DMS153 treated with DMSO at 0.1 percent for 48 hours (cell line): ENCODE data around the gene MLXIP.
"Not testable (repeated sequence)": the region's sequence is repeated elsewhere in the genome, so short reads cannot be mapped to it uniquely, and the experiment has no call there.

Source experiments
- DNase-seq: peaks from one replicate; lab custom pipeline; 2025; ENCODE audit not compliant: unreplicated experiment; lab: John Stamatoyannopoulos, UW

MLXIP gene

DNA sequence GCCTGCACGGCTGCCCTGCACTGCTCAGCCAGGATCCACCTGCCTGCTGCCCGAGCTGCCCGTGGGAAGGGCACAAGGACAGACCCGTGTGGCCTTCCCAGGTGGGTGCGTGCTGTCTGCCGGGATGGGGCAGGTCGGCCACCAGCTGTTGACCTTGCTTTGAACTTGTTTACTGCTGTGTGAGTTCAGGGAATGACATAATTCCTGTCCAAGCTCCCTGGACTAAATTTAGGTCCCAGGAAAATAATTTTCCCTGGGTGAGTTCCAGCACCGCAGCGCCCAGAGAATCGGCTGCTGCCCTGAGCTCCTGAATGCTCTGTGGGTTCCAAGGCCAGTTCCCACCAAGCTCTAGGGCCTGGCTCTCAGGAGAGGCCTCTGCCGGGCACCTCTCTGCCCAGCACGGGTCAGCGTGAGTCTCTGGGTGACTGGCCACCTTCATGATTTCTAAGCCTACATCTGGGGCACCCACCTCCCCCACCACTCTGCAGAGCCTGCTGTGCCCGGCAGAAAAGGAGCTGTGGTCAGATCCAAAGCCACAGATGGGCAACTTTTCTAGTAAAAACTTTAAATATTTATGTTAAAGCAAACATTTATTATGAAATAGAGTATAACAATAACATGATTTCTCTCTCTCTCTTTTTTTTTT, 27.2 kb upstream of the MLXIP start:
- DNase-seq, result no peak

DNA sequence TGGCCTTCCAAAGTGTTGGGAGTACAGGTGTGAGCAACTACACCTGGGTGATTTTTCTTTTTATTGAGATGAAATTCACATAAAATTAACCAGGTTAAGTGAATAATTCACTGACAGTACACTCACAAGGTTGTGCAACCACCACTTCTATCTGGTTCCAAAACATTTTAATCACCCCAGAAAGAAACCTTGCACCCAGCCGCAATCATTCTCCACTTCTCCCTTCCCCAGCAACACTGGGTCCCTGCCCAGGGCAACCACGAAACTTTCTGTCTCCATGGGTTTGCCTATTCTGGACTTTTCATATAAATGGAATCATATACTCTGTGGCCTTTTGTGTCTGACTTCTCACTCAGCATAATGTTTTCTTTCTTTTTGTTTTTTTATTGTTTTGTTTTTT, 26.3 kb upstream of the MLXIP start:
- DNase-seq, result no peak

DNA sequence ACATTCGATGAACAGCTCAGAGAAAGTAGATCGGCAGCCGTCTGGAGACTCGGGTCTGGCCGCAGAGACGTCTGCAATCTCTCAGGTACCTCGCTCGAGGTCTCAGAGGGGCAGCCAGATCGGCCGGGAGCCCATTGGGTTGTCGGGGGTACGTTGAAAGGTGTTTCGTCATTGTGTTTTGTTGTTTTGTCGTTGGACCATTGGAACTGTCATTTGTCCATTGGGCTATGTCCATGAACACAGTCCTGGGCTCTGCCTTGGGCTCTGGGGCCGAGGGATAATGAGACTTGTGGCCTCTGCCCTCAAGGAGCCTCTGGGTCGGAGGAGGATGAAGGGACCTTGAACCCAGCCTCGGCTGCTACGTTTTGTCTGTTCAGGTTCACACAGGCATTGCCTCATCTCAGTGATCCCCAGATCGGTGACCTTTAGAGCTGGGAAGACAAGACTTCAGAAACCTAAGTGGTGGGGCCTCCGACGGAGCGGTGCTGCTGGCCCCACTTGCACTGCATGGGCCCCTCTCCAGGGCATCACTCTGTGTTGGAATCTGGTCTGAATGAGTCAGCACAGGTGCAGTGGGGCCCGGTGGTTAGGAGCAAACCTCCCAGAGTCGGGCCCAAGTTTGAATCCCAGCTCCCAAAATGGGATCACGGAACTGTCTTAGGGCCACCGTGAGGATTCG, 23.6 kb upstream of the MLXIP start:
- DNase-seq, result no peak

DNA sequence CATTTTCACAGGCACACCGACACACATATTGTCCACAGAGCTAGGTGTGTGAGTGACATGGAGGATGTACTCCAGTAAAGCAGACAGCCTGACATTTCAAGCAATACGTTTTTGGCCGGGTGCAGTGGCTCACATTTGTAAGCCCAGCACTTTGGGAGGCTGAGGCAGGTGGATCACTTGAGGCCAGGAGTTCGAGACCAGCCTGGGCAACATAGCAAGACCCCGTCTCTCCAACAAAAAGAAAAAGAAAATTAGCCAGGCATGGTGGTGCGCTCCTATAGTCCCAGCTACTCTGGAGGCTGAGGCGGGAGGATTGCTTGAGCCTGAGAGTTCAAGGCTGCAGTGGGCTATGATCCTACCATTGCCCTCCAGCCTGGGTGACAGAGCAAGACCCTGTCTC, 22.1 kb upstream of the MLXIP start:
- DNase-seq, result not testable (repeated sequence)

DNA sequence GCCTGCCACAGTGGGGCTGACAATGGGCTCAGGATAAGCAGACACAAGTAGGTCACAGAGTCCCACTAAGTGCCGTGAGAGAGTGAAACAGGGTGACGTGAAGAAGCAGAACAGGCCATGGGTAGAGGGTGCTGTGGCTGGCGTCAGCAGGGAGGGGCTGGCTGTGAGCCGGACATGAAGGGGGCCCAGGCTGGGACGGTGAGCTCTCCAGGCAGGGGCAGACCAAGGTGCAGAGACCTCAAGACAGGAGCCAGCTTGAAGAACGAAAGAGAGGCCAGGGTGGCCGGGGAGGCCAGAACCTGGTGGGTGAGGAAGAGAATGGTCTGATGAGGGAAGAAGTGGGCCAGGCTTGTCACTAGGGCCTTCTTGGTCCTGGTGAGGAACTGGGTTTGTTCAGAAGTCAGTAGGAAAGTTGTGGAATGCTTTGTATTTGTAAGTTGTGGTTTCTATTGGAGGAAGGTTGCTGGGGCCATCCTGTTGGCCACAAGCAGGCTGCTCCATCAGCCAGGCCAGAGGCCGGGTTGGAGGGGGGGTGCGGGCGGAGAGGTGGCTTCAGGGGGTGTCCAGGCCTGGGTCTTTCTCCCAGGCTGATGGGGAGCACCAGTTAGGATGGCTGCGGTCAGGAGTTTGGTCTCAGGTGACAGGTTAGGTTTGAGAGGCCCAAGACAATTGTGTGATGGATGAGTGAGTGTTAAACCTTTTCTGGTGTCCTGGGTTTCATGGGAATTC, 21.4 kb upstream of the MLXIP start:
- no peak for DNase-seq

DNA sequence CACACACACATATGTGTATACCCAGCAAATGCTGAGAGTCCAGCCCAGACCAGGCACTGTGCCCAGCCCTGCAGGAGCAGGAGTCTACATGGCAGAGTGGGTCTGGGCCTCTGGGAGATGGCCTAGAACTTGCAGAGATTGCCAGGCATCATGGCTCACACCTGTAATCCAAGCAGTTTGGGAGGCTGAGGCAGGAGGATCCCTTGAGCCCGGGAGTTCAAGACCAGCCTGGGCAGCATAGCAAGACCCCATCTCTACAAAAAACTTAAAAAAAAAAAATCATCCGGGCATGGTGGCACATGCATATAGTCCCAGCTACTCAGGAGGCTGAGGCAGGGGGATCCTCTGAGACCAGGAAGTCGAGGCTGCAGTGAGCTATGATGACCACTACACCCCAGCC, 20.8 kb upstream of the MLXIP start:
- DNase-seq, result no peak

DNA sequence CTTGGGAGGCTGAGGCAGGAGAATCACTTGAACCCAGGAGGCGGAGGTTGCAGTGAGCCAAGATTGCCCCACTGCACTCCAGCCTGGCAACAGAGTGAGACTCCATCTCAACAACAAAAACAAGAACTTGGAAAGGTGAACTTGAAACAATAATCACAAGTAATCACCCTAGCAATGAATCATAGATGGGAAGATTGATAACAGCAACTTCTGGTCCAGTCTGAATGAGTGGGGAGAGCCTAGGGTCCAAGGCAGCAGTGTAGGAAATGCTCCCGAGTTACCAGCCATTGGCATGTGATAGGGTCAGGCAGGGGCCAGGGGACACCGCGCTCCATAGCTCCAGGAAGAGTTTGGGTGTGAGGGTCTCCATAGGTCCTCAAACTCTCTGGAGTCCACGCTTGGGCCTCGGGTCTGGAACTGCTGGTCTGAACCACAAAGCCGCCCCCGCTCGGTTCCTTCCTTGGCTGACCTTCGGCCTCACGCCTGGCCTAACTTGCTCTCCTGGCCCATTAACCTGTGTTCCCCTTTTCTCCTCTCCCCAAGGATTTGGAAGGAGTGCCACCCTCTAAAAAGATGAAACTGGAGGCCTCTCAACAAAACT, 19.9 kb upstream of the MLXIP start:
- no peak for DNase-seq

DNA sequence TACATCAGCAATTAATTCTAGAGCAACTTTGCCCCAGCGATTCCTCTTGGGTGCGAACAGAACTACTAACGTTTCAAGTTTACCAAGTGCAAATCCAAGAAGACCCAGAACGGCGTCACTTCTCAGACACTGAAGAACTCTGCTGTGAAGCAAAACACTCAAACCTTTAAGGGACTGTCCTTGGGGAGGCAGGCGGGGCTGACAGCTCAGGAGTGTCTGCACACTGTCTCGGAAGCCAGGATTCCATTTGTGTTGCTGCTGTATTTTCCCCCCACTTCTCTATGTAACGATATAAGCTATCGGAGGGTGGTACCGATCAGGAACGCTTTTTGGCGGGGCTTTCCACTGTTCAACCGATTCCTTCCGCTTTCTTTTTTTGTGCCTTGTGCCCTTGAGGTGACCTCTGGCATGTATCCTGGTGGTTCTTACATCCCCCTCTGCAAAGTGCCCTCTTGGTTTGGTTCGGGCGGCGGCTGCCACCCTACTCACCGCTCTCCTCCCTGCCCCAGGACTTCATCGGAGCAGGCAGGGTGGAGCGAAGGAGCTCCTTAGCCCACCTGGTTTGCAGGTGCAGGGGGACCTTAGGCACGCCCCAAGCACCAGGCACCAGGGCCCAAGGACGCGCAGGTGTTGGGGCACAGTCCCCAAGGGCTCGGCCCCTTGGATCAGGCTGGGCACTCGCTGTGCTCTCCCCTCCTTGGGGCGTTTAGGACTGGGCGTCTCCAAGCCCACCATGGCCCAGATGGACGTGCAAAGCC, 19.2 kb upstream of the MLXIP start:
- no peak for DNase-seq

DNA sequence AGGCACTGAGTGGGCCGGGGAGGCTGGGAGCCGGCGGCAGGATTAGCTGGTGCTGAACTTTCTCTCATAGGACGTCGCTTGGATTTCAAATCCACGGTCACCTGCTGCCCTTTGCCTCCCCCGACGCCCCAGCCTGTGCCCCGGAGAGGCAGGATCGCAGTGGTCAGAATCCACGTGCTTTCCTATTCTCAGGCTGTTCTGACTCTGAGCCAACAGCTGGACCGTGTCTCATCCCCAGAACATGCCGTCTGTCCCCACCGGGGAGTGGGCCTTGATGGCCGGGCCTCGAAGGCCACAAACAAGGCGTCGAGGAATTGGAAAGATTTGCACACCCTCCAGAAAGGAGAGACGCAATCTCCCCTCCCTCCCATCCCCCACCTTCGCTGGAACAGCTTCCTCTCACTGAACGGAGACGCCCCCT, 18.5 kb upstream of the MLXIP start:
- DNase-seq, result no peak

DNA sequence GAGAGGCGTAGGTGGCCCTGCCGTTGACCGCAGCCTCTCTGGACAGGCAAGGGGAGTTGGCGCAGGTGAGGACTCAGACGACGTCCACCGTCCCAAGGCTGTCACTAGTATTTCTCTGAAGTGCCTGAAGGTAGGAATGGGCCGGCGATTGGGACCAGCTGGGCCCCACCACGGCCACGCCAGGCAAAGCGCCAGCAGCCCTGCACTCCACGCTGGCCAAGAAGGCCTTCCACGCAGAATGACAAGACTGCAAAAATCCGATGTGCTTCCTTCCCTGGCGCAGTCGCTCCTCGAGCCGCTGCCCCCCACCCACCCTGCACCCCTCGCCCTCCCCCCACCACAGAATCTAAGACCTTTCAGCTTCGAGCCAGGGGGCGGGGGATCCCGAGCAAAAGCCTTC, 17.3 kb upstream of the MLXIP start:
- DNase-seq, result no peak

DNA sequence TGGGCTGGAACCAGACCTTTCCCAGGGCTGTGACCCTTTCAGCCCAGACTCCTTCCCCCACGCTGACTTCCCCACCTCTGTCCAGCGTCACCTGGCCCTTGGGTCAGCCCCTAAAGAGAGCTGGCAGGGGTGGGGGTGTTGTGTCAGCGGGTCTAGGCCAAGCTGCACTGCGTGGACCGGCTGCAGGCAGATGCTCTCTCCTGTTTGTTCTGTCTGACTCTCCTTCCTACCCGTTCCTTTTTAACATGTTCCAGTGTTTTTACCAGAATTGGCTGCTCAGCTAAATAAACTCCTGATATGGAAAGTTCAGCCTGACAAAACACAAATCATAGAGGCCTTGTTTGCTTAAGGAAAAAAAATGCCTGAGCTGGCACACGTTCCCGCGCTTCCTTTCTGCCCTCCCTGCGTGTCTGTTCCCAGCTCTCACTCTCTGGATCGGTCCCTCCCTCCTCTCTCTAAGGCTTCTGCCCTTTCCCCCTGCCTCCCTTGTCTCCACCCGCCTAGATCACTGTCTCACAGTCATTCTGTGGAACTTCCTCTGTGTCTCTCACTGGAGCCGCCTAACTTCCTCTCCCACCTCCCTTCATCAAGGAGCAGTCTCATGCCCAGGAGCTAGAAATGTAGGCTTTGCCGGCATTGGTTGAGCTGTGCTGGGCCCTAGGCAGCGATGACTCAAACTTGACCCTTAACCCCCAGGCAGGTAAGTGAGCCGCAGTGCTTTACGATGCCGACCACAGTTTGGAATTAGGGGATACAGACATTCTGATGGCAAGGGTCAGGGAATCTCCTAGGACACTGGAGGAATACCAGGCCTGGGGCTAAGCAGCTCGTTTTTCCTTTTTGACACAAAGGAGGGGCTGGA, 15.5 kb upstream of the MLXIP start:
- peak; percentile 62 for DNase-seq

DNA sequence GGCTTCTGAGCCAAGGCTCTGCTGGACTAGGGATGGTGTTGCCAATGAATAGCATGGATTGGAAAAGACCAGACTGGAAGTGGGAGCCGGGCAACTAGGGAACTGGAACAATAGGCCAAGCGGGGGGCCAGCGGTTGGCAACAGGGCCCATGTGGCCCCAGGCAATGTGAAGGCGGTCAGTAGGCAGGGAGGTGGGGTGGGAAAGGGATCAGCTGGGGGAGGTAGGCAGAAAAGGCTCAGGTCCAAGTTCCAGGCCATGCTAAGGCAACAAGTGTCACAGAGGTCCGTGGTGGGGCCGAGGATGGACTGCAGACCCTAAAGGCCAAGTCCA, 14.9 kb upstream of the MLXIP start:
- DNase-seq, result no peak

DNA sequence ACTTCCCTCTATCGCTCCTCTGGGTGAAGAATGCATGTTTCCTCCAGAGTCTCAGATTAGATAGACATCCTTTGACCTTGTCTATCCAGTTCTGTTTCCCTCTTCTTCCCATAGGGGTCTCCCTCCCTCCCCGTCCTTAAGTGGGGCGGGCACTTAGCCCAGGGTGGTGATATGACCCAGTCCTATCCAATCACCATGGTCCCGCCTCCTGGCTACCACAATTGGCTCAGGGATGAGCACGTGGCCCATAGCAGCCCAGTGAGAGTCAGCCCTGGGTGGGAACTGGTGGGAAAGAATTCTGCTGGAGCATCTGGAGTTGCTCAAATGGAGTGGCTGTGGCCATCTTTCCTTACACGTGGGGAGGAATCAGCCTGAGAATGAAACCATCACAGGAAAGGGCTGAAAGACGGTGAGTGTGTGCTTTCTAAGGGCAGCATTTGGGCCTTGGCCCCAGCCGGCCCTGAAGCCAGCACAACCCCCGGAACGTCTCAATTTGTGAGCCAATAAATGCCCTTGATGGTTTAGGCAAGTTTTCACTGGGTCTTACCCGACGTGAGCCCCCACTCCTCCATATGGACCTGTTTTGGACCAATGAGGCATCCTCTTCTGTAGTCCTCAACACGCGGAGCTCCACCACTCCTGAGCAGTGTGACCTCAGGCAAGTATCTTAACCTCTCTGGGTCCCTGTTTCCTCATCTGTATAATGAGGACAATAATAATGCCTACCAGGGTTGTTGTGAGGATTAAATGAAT, 14.4 kb upstream of the MLXIP start:
- peak; percentile 88 for DNase-seq

DNA sequence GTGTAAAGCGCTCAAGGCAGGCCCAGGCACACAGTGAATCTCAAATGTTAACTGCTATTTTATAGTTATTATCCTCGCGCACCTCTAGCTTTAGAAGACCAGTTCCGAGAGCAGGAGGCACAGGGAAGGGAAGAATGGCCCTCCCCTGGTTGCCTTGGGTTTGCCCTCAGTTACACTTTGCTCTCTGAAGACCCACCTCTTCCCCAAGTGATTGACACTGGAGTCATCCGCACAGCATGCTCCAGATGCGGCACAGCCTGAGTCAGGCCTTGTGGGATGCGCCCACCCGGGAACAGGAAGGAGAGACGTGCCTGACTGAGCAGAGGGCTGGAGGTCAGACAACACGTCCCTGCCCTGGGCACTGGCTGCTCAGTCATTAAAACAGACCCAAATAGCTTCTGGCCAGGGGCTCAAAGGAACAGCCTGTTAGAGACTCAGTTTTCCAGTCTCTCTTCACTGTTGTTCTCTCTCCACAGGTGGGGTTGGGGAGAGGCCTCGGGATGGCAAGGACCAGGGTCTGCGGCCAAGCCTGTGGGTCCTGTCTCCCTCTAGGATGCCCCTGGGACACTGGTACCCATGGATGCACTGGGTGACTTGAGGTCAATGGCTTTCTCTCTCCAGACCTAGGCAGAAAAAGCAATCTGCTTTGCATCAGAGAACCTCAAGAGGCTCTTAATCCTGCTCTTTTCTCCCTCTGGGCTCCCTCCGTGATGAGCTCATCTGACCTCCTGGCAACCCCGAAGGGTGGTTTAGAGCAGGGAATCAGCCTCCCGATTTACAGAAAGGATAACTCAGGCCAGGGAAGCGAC, 13.6 kb upstream of the MLXIP start:
- peak; percentile 16 for DNase-seq

DNA sequence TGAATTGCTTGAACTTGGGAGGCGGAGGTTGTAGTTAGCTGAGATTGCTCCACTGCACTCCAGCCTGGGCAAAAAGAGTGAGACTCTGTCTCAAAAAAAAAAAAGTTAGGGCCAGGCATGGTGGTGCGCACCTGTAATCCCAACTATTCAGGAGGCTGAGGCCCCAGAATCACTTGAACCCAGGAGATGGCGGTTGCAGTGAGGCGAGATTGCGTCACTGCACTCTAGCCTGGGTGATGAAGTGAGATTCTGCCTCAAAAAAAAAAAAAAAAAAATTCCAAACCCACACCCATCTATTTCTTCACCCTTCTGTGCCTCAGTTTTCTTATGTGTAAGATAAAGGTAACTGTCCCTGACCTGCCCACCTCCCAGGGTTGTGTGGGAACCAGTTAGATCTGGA, 11.0 kb upstream of the MLXIP start:
- DNase-seq, result no peak

DNA sequence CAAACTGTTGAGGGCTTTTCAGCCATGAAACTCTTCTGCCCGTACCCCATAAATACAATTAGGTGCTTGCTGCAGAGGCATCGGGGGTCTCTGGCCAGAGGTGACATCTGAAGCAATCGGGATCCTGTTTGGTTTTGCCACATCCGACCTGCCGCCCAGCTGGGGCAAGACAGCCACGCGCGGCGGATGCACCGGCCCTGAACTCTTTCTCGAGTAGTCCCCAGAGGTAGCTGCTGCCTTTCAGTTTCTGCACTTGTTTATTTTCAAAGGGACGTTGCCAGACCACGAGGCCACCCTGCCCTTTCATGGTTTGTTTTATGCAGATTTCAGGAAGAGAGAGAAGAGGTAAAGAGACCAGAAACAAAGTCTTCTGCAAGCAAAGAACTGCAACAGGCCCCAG, 10.6 kb upstream of the MLXIP start:
- DNase-seq, result no peak

DNA sequence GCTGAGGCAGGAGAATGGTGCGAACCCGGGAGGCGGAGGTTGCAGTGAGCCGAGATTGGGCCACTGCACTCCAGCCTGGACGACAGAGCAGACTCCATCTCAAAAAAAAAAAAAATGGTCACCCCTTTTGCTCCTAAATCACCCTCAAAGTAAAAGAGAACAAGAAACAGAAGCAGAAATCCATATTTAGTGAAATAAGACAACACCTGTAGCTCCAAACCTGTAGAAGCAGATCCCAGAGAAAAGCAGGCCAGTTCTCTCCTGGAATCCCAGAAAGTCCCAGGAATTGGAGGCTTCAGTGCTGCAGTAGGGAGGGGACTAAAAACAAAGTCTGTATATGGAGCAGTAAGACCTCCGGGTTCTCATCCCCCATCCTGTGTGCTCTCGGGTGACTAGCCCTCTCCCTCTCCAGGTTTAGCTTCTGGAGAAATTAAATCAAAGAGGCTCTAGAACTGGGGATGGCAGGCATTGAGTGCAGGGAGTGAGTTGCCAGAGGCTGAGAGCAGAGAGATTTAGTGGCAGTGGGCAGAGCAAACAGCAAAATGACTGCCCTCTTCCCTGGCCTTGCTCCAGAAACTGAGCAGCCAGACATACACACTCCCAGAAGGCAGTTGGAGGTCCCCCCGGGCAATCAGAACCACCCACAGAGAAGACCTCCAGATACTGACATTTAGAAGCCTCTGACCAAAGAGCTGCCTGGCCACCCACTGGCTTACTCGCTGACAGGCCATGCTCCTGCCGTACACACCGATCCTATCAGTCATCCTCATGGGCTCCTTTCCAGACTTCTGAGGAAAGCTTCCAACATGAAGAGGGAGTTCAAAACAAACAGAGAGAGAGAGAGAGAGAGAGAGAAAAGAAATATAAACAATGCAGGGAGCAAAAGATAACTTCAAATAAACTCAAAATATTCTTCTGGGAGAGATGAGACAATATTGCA, 6.3 kb upstream of the MLXIP start:
- no peak for DNase-seq

DNA sequence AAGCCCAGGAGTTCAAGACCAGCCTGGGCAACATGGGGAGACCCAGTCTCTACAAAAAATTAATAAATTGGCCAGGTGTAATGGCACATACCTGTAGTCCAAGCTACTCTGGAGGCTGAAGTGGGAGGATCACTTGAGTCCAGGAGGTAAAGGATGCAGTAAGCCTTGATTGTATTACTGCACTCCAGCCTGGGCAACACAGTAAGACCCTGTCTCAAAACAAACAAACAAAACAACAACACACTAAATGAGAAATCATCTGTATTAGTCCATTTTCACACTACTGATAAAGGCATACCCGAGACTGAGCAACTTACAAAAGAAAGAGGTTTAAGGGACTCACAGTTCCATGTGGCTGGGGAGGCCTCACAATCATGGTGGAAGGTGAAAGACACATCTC, 4.7 kb upstream of the MLXIP start:
- no peak for DNase-seq
